GM18870 (cell line): ENCODE measurements around the gene MPG.
A peak's percentile ranks its signal among the peaks of the same experiment; 100 is the strongest.

Source experiments
- ATAC-seq: cut with Tn5 transposase; IDR thresholded peaks from one replicate; pipeline ENCODE4 v1.9.1; 2021; ENCODE audit warnings: moderate library complexity; ENCODE audit not compliant: unreplicated experiment

The MPG gene

GRCh38 chr16:50769-51591 is 27.0 kb upstream of the MPG start:
- ATAC-seq = no peak

DNA sequence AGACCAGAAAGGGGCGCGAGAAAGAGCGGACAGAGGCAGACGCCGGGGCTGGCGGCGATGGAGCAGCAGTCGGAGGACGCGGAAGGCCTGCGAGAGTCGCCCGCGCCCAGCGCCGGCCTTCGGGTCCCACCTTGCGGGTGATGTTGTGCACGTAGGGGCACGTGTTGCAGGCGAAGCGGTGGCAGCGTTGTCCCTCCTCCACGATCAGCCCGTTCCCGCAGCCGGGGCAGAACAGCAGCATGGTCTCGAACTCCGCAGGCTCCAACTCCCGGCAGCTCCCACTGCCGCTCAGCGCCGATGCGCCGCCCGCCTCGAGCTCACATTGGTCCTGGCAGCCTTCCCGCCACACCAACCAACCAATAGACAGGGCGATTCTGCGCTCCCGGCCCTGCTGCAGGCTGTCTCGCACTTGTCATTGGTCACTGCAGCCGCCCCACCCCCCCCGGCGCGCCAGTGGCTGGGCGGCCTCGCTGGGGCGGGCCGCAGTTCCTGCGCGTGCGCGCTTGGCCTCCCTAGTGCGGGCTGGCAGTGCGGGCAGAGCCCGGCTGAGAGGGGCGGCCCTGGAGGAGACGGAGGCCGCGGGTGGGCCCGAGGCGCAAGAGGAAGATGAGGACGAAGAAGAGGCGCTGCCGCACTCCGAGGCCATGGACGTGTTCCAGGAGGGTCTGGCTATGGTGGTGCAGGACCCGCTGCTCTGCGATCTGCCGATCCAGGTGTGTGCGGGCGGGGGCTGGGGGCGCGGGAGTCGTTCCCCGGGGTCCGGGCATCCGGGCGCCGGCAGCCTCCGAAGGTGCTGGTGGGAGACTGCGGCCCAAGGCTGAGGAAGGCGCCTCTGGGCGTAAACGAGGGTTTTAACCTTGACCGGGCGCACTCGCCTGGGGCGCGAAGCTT is 24.4 kb upstream of the MPG start, which contains the start of the genes POLR3K and SNRNP25:
TSS of gene POLR3K (minus strand) at position 263 of the 891 bp plus-strand sequence. CDS start at position 241, 22 bp downstream.
TSS of gene SNRNP25 (plus strand) at position 483 of the 891 bp plus-strand sequence. CDS start at position 672, 189 bp downstream.
- peak; percentile 91 for ATAC-seq

- ATAC-seq = no peak
These were observed 23.8 kb upstream of the MPG start for GRCh38 chr16:54237-54581.

DNA sequence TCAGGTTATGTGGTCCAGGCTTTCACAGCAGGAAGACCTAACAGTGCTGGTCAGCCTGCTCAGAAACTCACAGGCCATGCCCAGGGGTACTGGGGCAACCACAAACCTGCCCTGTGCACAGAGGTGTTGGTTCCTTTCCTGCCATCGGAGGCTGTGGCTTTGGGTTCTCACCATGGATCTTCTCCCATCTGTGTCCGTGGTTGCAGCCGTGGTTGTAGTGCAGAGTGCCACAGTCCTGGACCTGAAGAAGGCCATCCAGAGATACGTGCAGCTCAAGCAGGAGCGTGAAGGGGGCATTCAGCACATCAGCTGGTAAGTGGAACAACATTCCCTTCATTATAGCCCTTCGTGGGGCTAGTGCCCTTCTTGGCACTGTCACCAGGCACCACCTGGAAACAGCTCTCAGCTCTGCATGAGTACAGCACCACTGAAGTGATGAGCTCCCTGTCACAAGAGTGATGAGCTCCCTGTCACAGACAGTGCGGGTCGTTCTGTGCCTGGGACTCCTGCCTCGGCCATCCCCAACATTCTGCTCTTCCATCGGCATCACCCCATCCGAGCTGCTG is 22.4 kb upstream of the MPG start:
- ATAC-seq = no peak

DNA sequence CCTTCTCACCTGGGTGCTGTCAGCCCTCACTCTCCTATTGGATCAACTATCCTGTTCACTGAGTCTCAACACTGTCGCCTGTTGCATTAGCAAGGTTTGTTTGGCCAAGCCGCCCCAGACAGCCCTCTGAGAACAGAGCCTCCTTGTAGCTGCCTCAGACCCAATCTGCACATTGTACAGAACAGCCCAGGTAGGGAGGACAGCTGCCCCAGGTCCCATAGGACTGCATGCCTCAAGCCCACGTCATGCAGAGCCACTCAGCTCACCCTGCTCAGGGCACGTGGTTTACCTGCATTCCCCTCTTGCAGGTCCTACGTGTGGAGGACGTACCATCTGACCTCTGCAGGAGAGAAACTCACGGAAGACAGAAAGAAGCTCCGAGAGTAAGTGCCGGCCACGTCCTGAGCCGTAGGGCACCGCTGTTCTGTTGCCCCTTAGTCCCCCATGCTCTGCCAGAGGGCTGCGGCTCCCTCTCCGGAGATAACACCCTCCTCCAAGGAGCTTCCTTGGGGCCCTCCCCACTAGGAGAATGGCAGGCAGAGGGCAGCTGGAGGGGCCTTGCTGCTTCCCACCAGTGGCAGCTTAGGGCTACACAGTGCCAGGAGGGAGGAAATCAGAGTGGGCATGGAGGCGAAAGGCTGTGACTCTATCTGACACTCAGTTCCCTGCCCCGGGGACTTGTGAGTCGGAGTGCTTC is 21.6 kb upstream of the MPG start:
- no peak for ATAC-seq

GRCh38 chr16:57711-58110 is 20.3 kb upstream of the MPG start:
- ATAC-seq = no peak

DNA sequence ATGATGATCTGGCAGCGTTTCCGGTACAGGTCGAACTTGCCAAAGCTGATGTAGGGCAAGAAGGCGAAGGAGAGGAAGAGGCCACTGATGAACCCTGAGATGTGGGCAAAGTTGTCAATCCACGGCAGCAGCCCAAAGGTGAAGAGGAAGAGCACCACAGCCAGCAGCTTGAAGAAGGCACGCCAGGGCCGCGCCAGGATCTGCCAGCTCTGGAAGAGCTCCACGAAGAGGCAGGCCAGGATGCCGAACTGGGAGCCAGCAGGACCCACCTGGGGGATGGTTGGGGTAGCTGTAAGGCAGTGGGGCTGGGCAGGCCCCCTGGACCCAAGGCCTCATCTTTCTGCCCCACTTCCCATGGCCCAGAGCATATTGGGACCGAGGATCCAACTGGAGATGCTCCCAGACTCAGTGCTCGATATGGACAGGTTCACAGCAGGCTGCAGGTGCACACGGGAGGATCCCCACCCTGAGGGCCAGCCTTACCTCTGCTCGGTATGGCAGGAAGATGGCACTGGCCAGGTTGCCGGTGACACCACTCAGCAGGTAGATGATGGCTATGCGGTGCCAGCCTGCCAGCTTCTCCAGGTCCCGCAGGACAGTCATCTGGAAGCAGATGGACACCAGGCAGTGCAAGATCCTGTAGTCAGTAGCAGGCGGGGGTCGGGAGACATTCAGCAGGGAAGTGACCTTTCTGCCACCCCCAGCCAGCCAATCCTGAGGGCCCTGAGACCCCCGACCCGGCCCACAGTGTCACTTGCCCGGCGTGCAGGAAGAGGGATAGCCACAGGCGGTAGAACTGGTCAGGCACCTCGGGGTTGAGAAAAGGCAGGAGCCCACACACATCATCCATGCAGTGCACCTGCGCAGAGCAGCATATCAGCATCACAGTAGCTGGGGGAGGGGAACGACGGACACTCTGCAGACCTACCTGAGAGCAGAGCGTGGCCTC is 19.3 kb upstream of the MPG start:
- ATAC-seq = no peak

DNA sequence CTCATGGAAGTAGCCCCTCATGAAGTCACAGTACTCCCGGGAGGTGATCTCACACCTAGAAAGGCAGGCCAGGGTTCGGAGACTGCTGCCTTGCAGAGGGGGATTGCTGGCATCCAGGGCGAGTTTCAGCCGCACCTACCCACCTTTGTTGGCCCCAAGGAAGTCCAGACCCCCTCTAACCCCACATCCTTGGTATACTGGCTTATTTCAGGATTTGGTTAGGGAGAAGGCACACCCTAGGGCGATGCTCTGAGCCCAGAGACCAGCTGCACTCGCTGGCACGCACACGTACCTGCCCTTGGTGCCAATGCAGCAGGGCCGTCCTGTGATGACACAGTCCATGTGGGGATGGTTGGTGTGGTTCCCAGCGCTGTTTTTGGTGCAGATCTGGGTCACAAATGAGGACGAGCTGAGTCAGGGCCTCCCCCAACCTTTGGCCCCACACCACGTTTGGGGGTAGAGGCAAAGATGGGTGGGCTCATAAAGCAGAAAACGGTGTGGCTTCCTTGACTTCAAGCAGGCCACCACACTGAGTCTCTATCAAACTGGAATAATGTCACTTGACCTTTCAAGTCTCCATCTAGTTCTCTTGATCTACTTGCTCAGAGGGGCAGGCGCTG is 18.5 kb upstream of the MPG start:
- no peak for ATAC-seq

- ATAC-seq = no peak
These were observed 17.9 kb upstream of the MPG start for GRCh38 chr16:60166-60565.

DNA sequence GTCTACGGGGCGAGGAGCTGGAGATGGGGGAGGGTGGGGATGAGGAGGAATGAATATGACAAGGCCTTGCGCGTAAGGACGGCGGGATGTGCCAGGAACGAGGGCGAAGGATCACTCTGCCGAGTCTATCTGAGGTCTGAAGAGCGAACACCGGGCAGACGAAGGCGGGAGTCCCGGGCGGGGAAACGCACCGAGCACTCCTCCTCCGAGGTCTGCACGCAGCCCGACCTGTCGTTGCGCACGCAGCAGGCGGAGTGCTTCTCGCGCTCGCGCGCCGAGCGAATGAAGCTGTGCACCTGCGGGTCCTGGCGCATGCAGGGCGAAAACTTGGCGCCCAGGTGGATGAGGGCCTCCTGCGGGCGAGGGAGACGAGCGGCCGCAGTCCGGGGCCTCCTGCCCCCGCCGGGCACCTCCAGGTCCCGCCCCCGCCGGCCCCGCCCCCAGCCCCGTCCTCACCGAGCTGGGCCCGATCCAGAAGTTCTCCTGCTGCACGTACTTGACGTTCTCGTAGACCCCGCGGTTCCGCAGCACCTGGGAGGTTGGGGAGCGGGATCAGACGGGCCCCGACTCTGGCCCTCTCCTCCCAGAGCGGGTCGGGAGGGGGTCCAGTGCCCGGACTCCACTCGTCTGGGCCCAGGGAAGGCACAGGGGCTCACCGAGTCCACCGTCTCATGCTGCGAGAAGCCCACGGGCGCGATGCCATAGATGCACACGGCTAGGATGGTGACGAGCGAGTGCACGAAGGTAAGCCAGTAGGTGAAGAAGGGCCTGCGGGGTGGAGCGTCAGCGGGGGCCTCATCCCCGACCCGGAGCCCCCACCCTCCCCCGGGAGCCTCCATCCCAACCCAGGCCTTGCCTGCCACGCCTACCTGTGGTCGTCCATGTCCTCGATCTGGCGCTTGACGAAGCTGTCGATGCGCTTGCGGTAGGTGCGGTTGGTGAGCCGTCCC is 16.8 kb upstream of the MPG start:
- no peak for ATAC-seq

- no peak for ATAC-seq
These were observed 16.1 kb upstream of the MPG start for GRCh38 chr16:61879-62281.

- ATAC-seq = no peak
These were observed 15.6 kb upstream of the MPG start for GRCh38 chr16:62283-62967.

DNA sequence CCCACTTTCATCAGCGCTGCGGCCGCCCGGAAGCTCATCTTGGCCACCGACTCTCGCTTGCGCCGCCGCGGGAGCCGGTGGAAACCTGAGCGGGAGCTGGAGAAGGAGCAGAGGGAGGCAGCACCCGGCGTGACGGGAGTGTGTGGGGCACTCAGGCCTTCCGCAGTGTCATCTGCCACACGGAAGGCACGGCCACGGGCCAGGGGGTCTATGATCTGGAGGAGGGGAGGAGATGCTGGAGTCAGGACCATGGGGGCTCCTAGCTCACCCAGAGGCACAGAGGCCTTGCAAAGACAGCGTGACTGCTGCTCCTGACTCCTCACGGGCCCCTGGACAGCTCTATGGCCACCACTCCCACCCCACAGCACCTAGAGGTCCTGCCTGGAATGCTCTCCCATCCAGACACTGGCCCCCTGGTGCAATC is 15.0 kb upstream of the MPG start:
- no peak for ATAC-seq

DNA sequence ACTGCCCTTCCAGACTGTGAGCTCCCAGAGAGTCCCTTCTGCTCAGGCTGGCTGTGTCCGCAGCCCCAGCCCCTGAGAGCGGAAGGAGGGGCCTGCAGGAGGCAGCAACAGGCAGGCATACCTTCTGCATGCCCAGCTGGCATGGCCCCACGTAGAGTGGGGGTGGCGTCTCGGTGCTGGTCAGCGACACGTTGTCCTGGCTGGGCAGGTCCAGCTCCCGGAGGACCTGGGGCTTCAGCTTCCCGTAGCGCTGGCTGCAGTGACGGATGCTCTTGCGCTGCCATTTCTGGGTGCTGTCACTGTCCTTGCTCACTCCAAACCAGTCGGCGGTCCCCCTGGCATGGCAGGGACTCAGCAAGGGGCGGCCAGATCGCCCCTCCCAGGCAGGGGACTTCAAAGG is 14.6 kb upstream of the MPG start:
- ATAC-seq = no peak

DNA sequence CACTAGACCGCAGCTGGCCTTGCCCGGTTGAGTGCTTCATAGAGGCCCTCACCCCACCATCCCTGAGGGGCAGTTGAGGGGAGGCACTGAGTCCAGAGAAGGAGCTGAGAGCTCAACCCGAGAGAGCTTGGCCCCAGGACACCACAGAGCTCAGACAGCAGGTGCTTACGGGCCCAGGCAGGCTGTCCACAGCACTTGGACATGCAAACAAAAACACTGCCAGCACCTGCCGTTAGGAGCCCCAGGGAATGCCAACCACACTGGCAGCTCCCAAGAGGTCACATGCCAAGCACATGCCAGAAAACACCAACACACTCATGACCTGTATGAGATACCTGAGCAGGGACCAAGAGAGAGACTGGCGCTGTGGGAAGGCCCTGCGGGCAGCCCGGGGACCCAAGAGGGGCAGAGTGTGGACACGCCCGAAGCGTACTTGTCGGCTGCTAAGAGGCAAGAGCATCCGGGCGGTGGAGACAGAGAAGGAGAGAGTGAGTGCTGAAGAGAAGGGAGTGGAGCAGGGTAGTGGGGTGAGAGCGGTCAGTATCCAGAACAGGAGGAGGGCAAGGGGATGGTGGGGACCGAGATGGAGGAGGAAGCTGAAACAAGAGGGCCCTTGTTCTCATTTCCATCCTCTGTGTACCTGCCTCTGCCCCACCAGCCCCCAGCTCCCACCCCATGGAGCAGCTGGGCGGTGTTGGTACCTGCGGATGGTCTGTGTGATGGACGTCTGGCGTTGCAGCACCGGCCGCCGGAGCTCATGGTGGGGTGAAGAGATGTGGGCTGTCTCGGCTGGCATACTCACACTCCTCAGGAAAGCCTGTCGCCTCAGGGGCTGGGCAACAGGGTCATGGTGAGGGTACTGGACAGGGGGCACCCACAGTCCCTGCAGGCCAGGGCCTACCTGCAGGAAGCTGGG is 13.8 kb upstream of the MPG start:
- ATAC-seq = no peak

GRCh38 chr16:64914-65255 is 13.1 kb upstream of the MPG start:
- no peak for ATAC-seq

GRCh38 chr16:65745-66144 is 12.3 kb upstream of the MPG start:
- no peak for ATAC-seq
